Progenitor cell of endocrine pancreas (in vitro differentiated cells): ENCODE measurements around the gene MLIP. TPM values are rescaled to one million over a fixed set of nuclear protein-coding genes. Genes with fewer than 3 reads are reported as not detected.
"Not testable (repeated sequence)": the region's sequence is repeated elsewhere in the genome, so short reads cannot be mapped to it uniquely, and the experiment has no call there.

Source experiments
- DNase-seq: peaks from one replicate; pipeline ENCODE4 v3.0.0; 2021; ENCODE audit warnings: low spot score; ENCODE audit not compliant: unreplicated experiment
- H3K27ac Mint-ChIP-seq: 2 replicates; pipeline ENCODE4 v1.8.0; 2021; ENCODE audit warnings: mild to moderate bottlenecking, moderate library complexity, mixed read lengths
- H3K27me3 Mint-ChIP-seq: 2 replicates; pipeline ENCODE4 v1.8.0; 2021; ENCODE audit warnings: mixed read lengths
- H3K36me3 Mint-ChIP-seq: 2 replicates; pipeline ENCODE4 v1.8.0; 2022; ENCODE audit warnings: mixed read lengths; ENCODE audit not compliant: insufficient read depth
- H3K4me1 Mint-ChIP-seq: 2 replicates; pipeline ENCODE4 v1.8.0; 2021; ENCODE audit warnings: low read depth, mixed read lengths
- H3K4me3 Mint-ChIP-seq: 2 replicates; pipeline ENCODE4 v1.8.0; 2021; ENCODE audit warnings: low read depth, mild to moderate bottlenecking, moderate library complexity, mixed read lengths
- H3K9me3 Mint-ChIP-seq: 2 replicates; pipeline ENCODE4 v1.8.0; 2021; ENCODE audit warnings: low read depth, mixed read lengths
- total RNA-seq: library from RNA; stranded (reverse); gene quantifications from 2 replicates; pipeline ENCODE4 v1.2.1, GENCODE V29; 2021
- TF ChIP-seq, protein P1 (sequence below): fragments of 200-600 bp; sonication (generic); IDR thresholded peaks from one replicate; pipeline ENCODE4 v1.5.0; 2021; ENCODE audit warnings: antibody characterized with exemption, mild to moderate bottlenecking; ENCODE audit not compliant: unreplicated experiment

Gene MLIP
- total RNA-seq, 1 donor from 2014 or later, result not detected

DNA sequence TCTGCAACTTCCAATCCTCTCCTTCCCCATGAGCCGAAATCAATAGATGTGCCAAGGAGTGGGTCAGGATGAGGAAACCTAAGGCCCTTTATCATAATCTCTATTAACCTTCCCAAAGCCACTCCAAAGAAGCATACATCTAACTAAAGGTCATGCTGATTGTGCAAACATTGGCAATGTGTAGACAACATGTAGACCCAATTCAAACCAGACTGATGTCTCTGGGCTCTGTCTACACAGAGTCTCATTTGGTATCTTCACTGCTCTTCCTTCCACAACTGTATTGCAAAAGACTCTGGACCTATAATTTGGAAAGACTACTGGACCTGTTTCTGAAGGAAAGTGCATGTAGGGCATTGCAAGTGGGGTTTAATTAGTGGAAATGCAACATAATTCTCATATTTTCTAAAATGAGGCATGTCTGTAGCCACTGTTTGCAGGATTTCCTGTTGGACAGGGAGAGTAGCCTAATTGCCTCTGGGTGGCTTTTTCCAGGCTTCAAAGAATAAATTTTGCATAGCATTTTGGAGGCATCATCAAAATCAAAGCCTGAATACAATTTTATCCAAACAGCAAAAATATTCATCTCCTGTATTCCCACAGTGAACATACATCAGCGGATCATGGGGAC, 35.0 kb upstream of the MLIP start:
- DNase-seq, result no peak
- H3K27ac Mint-ChIP-seq, result no peak overlapping the region
- no peak overlapping the region for H3K4me3 Mint-ChIP-seq
- no peaks in the 10 kb centered on the region for H3K36me3 Mint-ChIP-seq
- peaks cover 20% of the 10 kb centered on the region for H3K4me1 Mint-ChIP-seq
- H3K27me3 Mint-ChIP-seq, result no peaks in the 10 kb centered on the region
- no peaks in the 10 kb centered on the region for H3K9me3 Mint-ChIP-seq
- TF ChIP-seq, protein P1, sequence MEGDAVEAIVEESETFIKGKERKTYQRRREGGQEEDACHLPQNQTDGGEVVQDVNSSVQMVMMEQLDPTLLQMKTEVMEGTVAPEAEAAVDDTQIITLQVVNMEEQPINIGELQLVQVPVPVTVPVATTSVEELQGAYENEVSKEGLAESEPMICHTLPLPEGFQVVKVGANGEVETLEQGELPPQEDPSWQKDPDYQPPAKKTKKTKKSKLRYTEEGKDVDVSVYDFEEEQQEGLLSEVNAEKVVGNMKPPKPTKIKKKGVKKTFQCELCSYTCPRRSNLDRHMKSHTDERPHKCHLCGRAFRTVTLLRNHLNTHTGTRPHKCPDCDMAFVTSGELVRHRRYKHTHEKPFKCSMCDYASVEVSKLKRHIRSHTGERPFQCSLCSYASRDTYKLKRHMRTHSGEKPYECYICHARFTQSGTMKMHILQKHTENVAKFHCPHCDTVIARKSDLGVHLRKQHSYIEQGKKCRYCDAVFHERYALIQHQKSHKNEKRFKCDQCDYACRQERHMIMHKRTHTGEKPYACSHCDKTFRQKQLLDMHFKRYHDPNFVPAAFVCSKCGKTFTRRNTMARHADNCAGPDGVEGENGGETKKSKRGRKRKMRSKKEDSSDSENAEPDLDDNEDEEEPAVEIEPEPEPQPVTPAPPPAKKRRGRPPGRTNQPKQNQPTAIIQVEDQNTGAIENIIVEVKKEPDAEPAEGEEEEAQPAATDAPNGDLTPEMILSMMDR, result no peak

DNA sequence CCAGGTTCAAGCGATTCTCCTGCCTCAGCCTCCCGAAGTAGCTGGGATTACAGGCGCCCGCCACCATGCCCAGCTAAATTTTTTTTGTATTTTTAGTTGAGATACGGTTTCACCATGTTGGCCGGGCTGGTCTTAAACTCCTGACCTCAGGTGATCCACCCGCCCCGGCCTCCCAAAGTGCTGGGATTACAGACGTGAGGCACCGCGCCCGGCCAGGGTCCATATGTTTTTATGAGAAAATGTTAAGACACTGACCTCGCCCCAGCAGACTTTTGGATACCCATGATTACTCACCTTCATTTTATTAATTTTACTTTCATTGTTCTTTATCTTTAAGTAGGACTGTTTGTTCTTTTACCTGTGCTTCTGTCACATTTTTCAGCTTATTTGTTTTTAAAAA, 29.7 kb upstream of the MLIP start:
- not testable (repeated sequence) for H3K36me3 Mint-ChIP-seq

DNA sequence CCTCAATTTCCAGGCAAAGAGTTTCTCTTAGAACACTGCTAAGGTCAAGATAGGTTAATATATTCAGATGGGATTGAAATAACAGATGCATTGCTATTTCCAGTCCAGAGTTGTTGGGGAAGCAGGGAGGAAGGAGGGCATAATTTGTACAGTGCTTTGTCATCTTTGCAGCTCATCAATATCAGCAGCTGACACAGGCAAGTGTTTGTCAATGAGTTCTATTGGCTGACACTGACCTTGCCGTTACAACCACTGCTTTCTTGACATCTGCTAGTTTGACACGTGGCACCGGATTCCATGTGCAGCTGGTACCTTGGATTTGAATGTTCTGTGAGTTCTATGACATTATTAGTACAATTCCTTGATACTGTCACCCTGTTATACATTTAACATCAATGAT, 28.0 kb upstream of the MLIP start:
- Mint-ChIP-seq H3K4me3 (no peak overlapping the region), H3K4me1 (peaks cover 22% of the 10 kb centered on the region), H3K27ac (no peak overlapping the region), H3K9me3 (no peaks in the 10 kb centered on the region), H3K27me3 (no peaks in the 10 kb centered on the region), H3K36me3 (no peaks in the 10 kb centered on the region)
- no peak for DNase-seq
- TF ChIP-seq, protein P1, result no peak

More for the DNA sequence above, 29.7 kb upstream of the MLIP start:
- not testable (repeated sequence) for H3K27me3 Mint-ChIP-seq, DNase-seq, H3K27ac Mint-ChIP-seq, H3K9me3 Mint-ChIP-seq, H3K4me3 Mint-ChIP-seq
- peaks cover 25% of the 10 kb centered on the region for H3K4me1 Mint-ChIP-seq

DNA sequence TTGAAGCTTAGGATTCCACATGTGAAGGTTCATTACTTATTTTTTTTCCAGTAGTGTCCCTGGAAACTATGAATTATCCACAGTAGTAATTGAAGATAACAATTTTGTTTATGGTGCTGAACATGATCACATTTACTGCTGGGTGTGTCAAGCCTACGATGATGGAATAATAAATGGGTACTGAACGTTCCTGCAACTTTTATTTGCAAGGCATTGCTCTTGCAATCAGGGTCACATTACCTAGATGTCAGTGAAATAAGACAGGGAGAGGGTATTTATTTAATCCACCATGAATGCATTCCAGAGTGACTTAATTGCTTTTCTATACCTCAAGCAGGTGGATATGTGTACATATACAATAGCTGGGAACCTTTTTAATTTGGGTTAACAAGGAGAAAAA, 27.0 kb upstream of the MLIP start:
- H3K27me3 Mint-ChIP-seq, result no peaks in the 10 kb centered on the region
- H3K4me1 Mint-ChIP-seq, result peaks cover 24% of the 10 kb centered on the region
- no peak overlapping the region for H3K27ac Mint-ChIP-seq
- no peaks in the 10 kb centered on the region for H3K36me3 Mint-ChIP-seq
- DNase-seq, result no peak
- TF ChIP-seq, protein P1, result no peak
- no peaks in the 10 kb centered on the region for H3K9me3 Mint-ChIP-seq
- no peak overlapping the region for H3K4me3 Mint-ChIP-seq

DNA sequence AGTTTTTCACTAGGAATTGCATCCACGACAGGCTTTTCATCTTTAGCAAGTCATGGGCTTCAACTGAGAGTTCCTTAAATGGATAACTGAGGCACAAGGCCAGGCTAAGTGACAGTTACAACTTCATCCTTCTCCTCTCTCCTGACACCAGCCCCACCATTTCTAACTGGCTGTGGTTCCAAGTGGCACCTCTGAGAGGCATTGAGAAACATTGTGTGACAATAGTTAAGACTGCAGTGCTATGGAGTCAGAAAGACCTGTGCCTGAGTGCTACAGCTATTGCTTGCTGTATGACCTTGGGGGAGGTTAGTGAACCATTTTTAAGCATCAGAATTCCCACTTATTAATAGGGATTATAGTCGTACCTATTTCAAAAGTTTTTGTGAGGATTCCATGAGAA, 26.2 kb upstream of the MLIP start:
- Mint-ChIP-seq H3K36me3 (no peaks in the 10 kb centered on the region), H3K4me3 (no peak overlapping the region), H3K27ac (no peak overlapping the region), H3K27me3 (no peaks in the 10 kb centered on the region), H3K9me3 (no peaks in the 10 kb centered on the region), H3K4me1 (peaks cover 24% of the 10 kb centered on the region)
- TF ChIP-seq, protein P1, result no peak
- DNase-seq, result no peak

DNA sequence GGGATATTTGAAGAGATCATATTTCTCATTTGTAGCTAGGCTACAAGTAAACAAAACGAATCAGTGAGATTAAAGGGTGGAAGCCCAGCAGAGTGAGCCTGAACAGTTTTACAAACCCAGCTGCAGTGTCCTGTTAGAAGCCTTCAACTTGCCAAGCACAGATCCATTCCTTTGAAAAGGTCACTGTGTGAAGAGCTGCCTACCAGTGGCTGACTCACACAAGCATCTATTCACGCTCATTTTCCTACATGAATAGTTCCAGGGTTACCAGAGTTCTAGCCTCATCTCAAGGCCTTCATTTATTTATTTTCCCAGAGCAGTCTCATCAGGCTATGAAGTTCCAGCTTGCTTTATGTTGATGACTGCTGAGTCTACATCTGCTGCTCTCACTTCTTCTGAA, 25.7 kb upstream of the MLIP start:
- Mint-ChIP-seq H3K4me3 (no peak overlapping the region), H3K4me1 (peaks cover 24% of the 10 kb centered on the region), H3K9me3 (no peaks in the 10 kb centered on the region), H3K36me3 (no peaks in the 10 kb centered on the region), H3K27ac (no peak overlapping the region), H3K27me3 (no peaks in the 10 kb centered on the region)
- TF ChIP-seq, protein P1, result no peak
- no peak for DNase-seq
